ENCODE results near the gene LYRM4.

DNA sequence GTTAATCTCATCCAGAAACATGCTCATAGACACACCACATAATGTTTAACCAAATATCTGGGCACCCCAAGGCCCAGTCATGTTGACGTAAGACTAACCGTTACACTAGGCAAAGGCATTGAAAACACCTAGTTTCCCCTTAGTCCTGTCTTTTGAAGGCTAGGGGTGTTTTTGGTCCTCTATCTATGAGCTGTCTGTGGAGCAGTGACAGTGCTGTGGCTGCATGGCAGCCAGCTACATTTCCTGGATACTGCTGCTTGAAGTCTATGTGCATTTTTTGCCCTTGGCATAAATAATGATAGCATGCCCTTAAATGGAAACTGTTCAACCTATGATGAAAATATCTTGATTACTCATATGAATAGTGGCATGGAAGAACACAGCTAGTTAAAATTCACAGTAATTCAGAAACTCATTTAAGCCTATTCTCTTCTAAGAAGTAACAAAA is 19.2 kb upstream of the LYRM4 start:
- TF ChIP-seq, protein P1, sequence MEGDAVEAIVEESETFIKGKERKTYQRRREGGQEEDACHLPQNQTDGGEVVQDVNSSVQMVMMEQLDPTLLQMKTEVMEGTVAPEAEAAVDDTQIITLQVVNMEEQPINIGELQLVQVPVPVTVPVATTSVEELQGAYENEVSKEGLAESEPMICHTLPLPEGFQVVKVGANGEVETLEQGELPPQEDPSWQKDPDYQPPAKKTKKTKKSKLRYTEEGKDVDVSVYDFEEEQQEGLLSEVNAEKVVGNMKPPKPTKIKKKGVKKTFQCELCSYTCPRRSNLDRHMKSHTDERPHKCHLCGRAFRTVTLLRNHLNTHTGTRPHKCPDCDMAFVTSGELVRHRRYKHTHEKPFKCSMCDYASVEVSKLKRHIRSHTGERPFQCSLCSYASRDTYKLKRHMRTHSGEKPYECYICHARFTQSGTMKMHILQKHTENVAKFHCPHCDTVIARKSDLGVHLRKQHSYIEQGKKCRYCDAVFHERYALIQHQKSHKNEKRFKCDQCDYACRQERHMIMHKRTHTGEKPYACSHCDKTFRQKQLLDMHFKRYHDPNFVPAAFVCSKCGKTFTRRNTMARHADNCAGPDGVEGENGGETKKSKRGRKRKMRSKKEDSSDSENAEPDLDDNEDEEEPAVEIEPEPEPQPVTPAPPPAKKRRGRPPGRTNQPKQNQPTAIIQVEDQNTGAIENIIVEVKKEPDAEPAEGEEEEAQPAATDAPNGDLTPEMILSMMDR (IDR thresholded peaks at IDR 0.05; ENCODE audit: low read length): no peak
- no peak for TF ChIP-seq EZH2 (IDR thresholded peaks at IDR 0.05; ENCODE audit: borderline replicate concordance, low read length)

Data from OCI-LY1 (cell line).